Ectodermal cell (in vitro differentiated cells): Measurements from ENCODE around the gene SARNP.

Experiments
- H3K27ac ChIP-seq: 2 replicates; pipeline ENCODE4 v1.7.0; 2013; ENCODE audit warnings: mild to moderate bottlenecking, low read depth, low read length; ENCODE audit not compliant: insufficient read depth, poor library complexity, severe bottlenecking
- H3K27me3 ChIP-seq: 2 replicates; pipeline ENCODE4 v1.7.0; 2013; ENCODE audit warnings: mild to moderate bottlenecking, low read length; ENCODE audit not compliant: insufficient read depth, control insufficient read depth, poor library complexity, severe bottlenecking
- H3K36me3 ChIP-seq: one replicate; pipeline ENCODE4 v1.7.0; 2013; ENCODE audit warnings: low read length; ENCODE audit not compliant: control insufficient read depth, insufficient read depth
- H3K4me1 ChIP-seq: one replicate; pipeline ENCODE4 v1.7.0; 2013; ENCODE audit warnings: low read length; ENCODE audit not compliant: control insufficient read depth, insufficient read depth
- H3K4me3 ChIP-seq: 2 replicates; pipeline ENCODE4 v1.7.0; 2013; ENCODE audit warnings: low read depth, low read length, control low read depth; ENCODE audit not compliant: insufficient read depth
- H3K9me3 ChIP-seq: 2 replicates; pipeline ENCODE4 v1.7.0; 2013; ENCODE audit warnings: mild to moderate bottlenecking, low read length, moderate library complexity; ENCODE audit not compliant: control insufficient read depth
- WGBS, 2 experiments: methylation state at CpG; one replicate each; pipeline ENCODE4 v1.1.7; 2013; ENCODE audit warnings: missing lambda C conversion rate in 2 of 2; 5-methylcytosine and 5-hydroxymethylcytosine counted together

Gene SARNP

GRCh38 chr12:55744340-55745030 lies 73.0 kb downstream of the SARNP start:
- H3K36me3 ChIP-seq: peaks cover 17% of the 10 kb centered on the region
- H3K27me3 ChIP-seq: no peaks in the 10 kb centered on the region
- peak overlapping the region; percentile 82 for H3K27ac ChIP-seq
- peaks cover 35% of the 10 kb centered on the region for H3K4me1 ChIP-seq
- H3K4me3 ChIP-seq: peak overlapping the region; percentile 96
- WGBS, 2 experiments: 0% methylated on average over 10 to 11 of the region's 11 CpGs
- H3K9me3 ChIP-seq: no peaks in the 10 kb centered on the region

GRCh38 chr12:55743406-55744339 lies 73.9 kb downstream of the SARNP start:
- Histone ChIP-seq H3K36me3 (peaks cover 9% of the 10 kb centered on the region), H3K4me1 (peaks cover 35% of the 10 kb centered on the region), H3K27ac (peak overlapping the region; percentile 40), H3K27me3 (no peaks in the 10 kb centered on the region), H3K4me3 (peak overlapping the region; percentile 96), H3K9me3 (no peaks in the 10 kb centered on the region)
- 0% methylated on average over 73 of the region's 73 CpGs for WGBS, 2 experiments

- WGBS, 2 experiments: 0% methylated on average over 27 to 32 of the region's 53 CpGs
- H3K27me3 ChIP-seq: no peaks in the 10 kb centered on the region
- no peaks in the 10 kb centered on the region for H3K9me3 ChIP-seq
- H3K4me1 ChIP-seq: peaks cover 27% of the 10 kb centered on the region
- H3K36me3 ChIP-seq: peaks cover 2% of the 10 kb centered on the region
- peak within 1 kb of the TSS; percentile 96 for H3K4me3 ChIP-seq
- H3K27ac ChIP-seq: peak within 1 kb of the TSS; percentile 68
Observed at GRCh38 chr12:55742719-55743405, 74.7 kb downstream of the SARNP start, which contains the start of gene GDF11. Gene GDF11 (plus strand): TSS chr12:55743122. CDS start chr12:55743317, 195 bp downstream.

DNA sequence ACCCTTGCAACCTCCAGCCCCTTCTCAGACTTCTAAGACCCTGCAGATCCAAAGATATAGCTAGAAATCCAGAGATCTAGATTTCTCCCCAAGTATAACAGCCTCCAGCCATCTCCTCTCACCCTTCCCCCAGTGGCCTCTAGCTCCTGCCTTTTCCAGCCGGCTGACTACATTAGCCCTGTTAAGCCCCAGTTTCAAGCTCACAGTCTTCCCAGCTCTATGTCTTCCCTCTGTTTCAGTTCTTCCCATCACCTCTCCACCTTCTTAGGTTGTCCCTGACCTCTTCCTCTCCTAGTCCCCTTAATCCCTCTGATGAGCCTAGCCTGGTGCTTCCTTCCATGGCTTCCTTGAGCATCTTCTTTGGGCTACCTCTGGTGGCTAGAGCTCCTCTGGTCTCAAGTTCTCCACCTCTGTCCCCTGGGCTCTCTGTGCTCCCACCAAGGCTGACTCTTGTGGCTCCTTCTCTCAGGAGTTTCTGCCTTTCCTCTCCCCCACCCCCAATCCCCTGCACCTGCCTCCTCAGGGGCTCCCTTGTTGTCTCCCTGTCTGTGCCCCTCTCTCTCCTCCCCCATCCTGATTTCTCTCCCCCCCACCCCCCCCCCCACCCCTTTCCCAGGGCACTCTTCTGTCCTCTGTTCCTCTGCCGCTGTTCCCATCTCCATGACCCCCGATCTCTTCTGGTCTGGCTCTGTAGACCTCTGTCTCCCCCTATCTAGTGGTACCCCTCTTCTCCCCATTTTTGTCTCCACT lies 75.4 kb downstream of the SARNP start:
- Histone ChIP-seq H3K36me3 (no peaks in the 10 kb centered on the region), H3K4me3 (peak overlapping the region; percentile 32), H3K9me3 (no peaks in the 10 kb centered on the region), H3K27me3 (no peaks in the 10 kb centered on the region), H3K27ac (peak overlapping the region; percentile 68), H3K4me1 (peaks cover 26% of the 10 kb centered on the region)
- WGBS, 2 experiments: 26 to 41% methylated on average over 3 of the region's 3 CpGs

DNA sequence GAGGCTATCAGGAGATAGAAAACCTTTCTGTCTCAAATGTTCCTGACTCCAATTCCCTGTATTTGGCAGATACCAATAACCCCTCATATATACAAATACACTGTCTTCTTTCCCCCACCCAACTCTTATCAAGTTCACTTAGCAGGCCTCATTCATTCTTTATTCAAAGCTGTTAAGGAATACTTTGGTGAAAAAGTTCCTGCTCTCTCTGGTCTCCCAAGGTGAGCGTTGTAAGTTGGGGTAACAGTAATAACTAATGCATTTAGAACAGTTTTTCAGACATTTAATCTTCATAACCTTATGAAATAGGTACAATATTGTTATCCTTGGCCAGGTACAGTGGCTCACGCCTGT lies 78.5 kb downstream of the SARNP start:
- Histone ChIP-seq H3K9me3 (no peaks in the 10 kb centered on the region), H3K4me3 (peak overlapping the region; percentile 63), H3K27ac (peak overlapping the region; percentile 16), H3K36me3 (no peaks in the 10 kb centered on the region), H3K4me1 (peaks cover 20% of the 10 kb centered on the region), H3K27me3 (no peaks in the 10 kb centered on the region)
- WGBS, 2 experiments: 79 to 95% methylated on average over 1 to 2 of the region's 2 CpGs

DNA sequence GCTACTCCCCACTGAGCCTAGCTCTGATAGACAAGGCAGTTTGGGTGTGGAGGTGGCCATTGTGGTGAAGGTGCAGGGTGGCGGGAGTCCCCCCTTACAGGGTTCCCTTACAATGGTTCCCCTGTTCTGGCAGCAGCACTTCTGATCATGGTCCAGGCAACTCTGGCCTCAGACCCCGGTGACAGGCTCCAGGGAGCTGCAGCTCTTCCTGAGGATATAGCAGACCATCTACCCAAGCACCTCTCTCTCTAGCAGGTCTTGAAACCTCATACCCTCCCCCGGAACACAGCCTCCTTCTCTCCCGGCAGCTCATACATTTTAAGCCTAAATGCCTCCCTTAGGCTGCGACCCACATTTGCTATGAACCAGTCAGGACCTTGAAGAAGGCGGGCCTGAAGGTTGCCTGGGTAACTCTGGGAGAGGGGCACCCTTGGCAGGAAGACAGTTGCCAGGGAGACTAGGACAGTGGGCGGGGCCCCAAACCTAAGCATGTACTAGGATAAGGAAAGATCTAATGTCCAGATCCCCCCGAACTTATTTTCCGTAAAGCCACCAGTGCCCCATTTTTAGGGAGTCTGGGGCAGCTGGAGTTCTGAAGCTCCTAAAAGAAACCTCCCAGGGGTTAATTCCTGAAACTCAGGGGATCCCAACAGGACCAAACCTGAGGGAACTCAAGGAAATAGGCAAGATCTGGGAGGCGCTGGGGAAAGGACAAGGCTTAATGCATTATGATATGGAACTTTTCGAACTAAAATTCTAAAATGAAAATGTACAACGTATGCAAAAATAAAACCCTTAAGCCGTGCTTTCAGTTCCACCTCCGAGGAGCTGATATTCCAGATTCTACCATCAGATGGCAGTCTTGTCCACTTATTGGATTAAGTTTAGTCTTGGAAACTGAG lies 79.2 kb downstream of the SARNP start:
- WGBS, 2 experiments: 1% methylated on average over 14 of the region's 14 CpGs

GRCh38 chr12:55737581-55738122 lies 79.9 kb downstream of the SARNP start:
- Histone ChIP-seq H3K36me3 (no peaks in the 10 kb centered on the region), H3K4me1 (peaks cover 20% of the 10 kb centered on the region), H3K4me3 (peak overlapping the region; percentile 63), H3K27me3 (no peaks in the 10 kb centered on the region), H3K27ac (peak overlapping the region; percentile 68), H3K9me3 (no peaks in the 10 kb centered on the region)
- 12 to 20% methylated on average over 2 to 4 of the region's 4 CpGs for WGBS, 2 experiments

More for the DNA sequence above, 79.2 kb downstream of the SARNP start:
- H3K27me3 ChIP-seq: no peaks in the 10 kb centered on the region
- no peaks in the 10 kb centered on the region for H3K36me3 ChIP-seq
- H3K9me3 ChIP-seq: no peaks in the 10 kb centered on the region
- H3K27ac ChIP-seq: peak overlapping the region; percentile 68
- peak overlapping the region; percentile 63 for H3K4me3 ChIP-seq
- peaks cover 20% of the 10 kb centered on the region for H3K4me1 ChIP-seq

DNA sequence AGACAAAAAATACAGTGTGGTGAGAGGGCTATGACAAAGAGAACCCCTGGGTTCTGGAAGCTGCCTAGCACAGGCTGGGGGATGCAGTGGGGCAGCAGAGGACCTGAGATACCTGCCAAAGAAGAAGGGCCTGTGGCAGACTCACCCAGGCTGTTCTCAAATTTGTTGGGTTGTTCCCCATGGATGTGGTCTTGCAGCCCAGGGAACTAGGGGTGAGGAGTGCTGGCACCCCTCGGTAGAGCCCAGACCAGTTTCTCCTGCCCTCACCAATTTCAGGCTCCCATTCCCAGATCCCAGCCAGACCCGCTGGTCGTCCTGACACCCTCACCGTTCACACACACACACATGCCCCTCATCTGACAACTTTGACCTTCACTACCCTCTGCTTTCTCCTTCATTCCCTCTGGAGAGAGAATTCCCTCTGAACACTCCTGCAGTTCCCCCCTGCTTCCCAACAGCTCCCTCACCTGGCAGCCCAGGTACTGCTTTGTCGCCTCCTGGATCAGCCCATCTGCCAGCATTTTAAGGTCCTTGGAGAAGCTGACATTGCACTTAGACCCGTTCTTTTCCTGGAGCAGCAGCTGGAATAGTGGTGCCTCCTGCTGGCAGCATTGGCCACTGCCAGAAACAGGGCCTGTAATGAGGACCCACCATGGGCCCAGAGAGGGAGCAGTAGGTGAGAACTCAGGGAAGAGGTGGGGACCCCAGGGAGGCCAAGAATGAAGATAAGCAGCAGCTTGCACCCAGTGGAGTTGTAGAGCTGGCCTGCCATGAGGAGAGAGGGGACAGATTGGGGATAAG lies 80.5 kb downstream of the SARNP start:
- H3K4me3 ChIP-seq: peak overlapping the region; percentile 63
- WGBS, 2 experiments: 42 to 45% methylated on average over 6 of the region's 6 CpGs

More for the DNA sequence above, 80.5 kb downstream of the SARNP start:
- H3K36me3 ChIP-seq: no peaks in the 10 kb centered on the region
- H3K27me3 ChIP-seq: no peaks in the 10 kb centered on the region
- H3K27ac ChIP-seq: no peak overlapping the region
- no peaks in the 10 kb centered on the region for H3K9me3 ChIP-seq
- H3K4me1 ChIP-seq: peaks cover 18% of the 10 kb centered on the region
